Osteocyte (in vitro differentiated cells): Measurements from ENCODE around the gene PROSER3. TPM values are rescaled to one million over a fixed set of nuclear protein-coding genes. Genes with fewer than 3 reads are reported as not detected.

Experiments used
- DNase-seq: peaks from one replicate; pipeline ENCODE4 v3.0.0; 2021; ENCODE audit warnings: mixed read lengths; ENCODE audit not compliant: unreplicated experiment; ENCODE audit errors: extremely low spot score
- H3K27ac Mint-ChIP-seq: one replicate; pipeline ENCODE4 v1.8.0; 2021; ENCODE audit warnings: mild to moderate bottlenecking, mixed read lengths; ENCODE audit not compliant: unreplicated experiment
- H3K27me3 Mint-ChIP-seq: one replicate; pipeline ENCODE4 v1.8.0; 2021; ENCODE audit warnings: mixed read lengths; ENCODE audit not compliant: unreplicated experiment
- H3K36me3 Mint-ChIP-seq: one replicate; pipeline ENCODE4 v1.8.0; 2021; ENCODE audit warnings: mixed read lengths; ENCODE audit not compliant: unreplicated experiment
- H3K4me1 Mint-ChIP-seq: one replicate; pipeline ENCODE4 v1.8.0; 2021; ENCODE audit warnings: mixed read lengths; ENCODE audit not compliant: unreplicated experiment
- H3K4me3 Mint-ChIP-seq: one replicate; pipeline ENCODE4 v1.8.0; 2021; ENCODE audit warnings: mild to moderate bottlenecking, moderate library complexity, mixed read lengths; ENCODE audit not compliant: unreplicated experiment
- H3K9me3 Mint-ChIP-seq: one replicate; pipeline ENCODE4 v1.8.0; 2021; ENCODE audit warnings: mixed read lengths; ENCODE audit not compliant: unreplicated experiment
- CTCF ChIP-seq: fragments of 200-600 bp; sonication (generic); IDR thresholded peaks from 2 replicates; pipeline ENCODE4 v1.5.0; 2021; ENCODE audit warnings: antibody characterized with exemption, mild to moderate bottlenecking, moderate library complexity
- total RNA-seq: library from RNA; stranded (reverse); gene quantifications from 2 replicates; pipeline ENCODE4 v1.2.1, GENCODE V29; 2021

PROSER3 gene
- total RNA-seq, 1 donor from 2014 or later = 20.9 TPM

- Mint-ChIP-seq H3K9me3 (no peaks in the 10 kb centered on the region), H3K27me3 (no peaks in the 10 kb centered on the region), H3K4me3 (no peak overlapping the region), H3K27ac (no peak overlapping the region), H3K4me1 (no peaks in the 10 kb centered on the region), H3K36me3 (peaks cover 10% of the 10 kb centered on the region)
- DNase-seq = no peak
- no peak for TF ChIP-seq CTCF
Measured at GRCh38 chr19:35785339-35785627, 27.3 kb downstream of the PROSER3 start.

- Mint-ChIP-seq H3K27ac (no peak overlapping the region), H3K4me1 (no peaks in the 10 kb centered on the region), H3K9me3 (no peaks in the 10 kb centered on the region), H3K4me3 (no peak overlapping the region), H3K27me3 (no peaks in the 10 kb centered on the region), H3K36me3 (peaks cover 6% of the 10 kb centered on the region)
- TF ChIP-seq CTCF = no peak
- no peak for DNase-seq
Measured at GRCh38 chr19:35786299-35787160, 28.6 kb downstream of the PROSER3 start.

GRCh38 chr19:35787227-35787799 is 29.3 kb downstream of the PROSER3 start:
- H3K27ac Mint-ChIP-seq = no peak overlapping the region
- no peaks in the 10 kb centered on the region for H3K4me1 Mint-ChIP-seq
- DNase-seq = no peak
- H3K27me3 Mint-ChIP-seq = no peaks in the 10 kb centered on the region
- peaks cover 4% of the 10 kb centered on the region for H3K36me3 Mint-ChIP-seq
- no peak overlapping the region for H3K4me3 Mint-ChIP-seq
- TF ChIP-seq CTCF = no peak
- H3K9me3 Mint-ChIP-seq = no peaks in the 10 kb centered on the region

DNA sequence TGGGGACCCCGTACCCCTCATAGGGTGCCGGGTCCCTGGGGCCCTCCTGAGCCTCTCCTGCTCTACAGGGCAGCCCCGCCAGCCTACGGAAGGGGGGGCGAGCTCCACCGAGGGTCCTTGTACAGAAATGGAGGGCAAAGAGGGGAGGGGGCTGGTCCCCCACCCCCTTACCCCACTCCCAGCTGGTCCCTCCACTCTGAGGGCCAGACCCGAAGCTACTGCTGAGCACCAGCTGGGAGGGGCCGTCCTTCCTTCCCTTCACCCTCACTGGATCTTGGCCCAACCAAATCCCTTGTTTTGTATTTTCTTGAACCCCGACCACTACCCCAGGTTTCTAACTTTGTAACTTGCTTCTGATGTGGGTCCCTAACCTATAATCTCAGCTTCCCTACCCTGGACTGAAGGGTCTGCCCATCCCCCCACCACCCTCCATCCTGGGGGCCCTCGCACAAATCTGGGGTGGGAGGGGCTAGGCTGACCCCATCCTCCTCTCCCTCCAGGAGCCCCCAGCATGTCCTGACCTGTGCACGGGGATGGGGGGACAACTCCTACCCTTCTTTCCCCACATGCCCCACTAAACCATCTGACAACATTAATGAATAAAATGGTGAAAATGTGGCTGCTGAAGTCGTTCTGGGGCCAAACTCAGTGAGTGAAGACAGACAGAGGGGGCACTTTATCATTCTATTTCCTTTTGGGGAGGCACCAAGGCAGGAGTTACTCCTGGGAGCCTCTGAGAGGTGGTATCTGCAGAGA is 30.4 kb downstream of the PROSER3 start:
- DNase-seq = no peak
- H3K4me1 Mint-ChIP-seq = no peaks in the 10 kb centered on the region
- no peaks in the 10 kb centered on the region for H3K27me3 Mint-ChIP-seq
- H3K27ac Mint-ChIP-seq = no peak overlapping the region
- H3K4me3 Mint-ChIP-seq = no peak overlapping the region
- TF ChIP-seq CTCF = no peak
- H3K36me3 Mint-ChIP-seq = peaks cover 2% of the 10 kb centered on the region
- H3K9me3 Mint-ChIP-seq = no peaks in the 10 kb centered on the region
